ENCODE results near the gene KDM6B.

KDM6B gene

DNA sequence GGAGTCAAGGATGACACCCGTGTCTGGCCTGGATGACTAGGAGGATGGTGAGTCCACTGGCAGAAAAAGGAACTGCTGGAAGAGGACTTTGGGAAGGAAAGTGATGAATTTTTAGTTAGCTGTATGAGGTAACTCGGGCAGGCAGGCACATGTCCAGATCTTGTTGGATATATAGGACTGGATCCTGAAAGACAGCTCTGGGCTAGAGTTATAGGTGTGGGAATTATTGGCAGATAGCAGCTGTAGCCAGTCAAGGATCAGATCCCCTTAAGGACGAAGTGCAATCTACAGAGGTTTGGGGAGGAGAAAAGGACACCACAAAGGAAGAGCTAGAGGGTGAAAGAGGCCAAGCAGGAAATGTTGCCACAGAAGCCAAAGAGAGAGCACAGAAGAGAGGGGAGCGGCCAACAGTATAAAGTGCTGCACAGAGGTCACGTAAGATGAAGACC, 33.9 kb downstream of the KDM6B start:
- Histone ChIP-seq H4K20me1 (ENCODE audit: insufficient read depth, low read length) (no peaks in the 10 kb centered on the region), H3K27ac (ENCODE audit: low read length) (no peak overlapping the region), H3K79me2 (ENCODE audit: low read length) (no peaks in the 10 kb centered on the region), H3K4me2 (ENCODE audit: low read depth, low read length) (no peak overlapping the region), H3K4me1 (ENCODE audit: low read length) (no peaks in the 10 kb centered on the region), H2AFZ (ENCODE audit: low read length) (no peak overlapping the region), H3K27me3 (replicated peaks; ENCODE audit: insufficient read depth, low read length) (no peaks in the 10 kb centered on the region), H3K9ac (ENCODE audit: low read length) (no peak overlapping the region), H3K9me3 (replicated peaks; ENCODE audit: insufficient read depth, low read length) (no peaks in the 10 kb centered on the region), H3K9me2 (replicated peaks; ENCODE audit: insufficient read depth, low read length) (no peaks in the 10 kb centered on the region), H3F3A (ENCODE audit: insufficient read depth, low read length) (no peaks in the 10 kb centered on the region), H3K36me3 (replicated peaks; ENCODE audit: insufficient read depth, low read length) (no peaks in the 10 kb centered on the region), H3K4me3 (ENCODE audit: low read length) (no peak overlapping the region)
- no peak for DNase-seq
- TF ChIP-seq, protein P1, sequence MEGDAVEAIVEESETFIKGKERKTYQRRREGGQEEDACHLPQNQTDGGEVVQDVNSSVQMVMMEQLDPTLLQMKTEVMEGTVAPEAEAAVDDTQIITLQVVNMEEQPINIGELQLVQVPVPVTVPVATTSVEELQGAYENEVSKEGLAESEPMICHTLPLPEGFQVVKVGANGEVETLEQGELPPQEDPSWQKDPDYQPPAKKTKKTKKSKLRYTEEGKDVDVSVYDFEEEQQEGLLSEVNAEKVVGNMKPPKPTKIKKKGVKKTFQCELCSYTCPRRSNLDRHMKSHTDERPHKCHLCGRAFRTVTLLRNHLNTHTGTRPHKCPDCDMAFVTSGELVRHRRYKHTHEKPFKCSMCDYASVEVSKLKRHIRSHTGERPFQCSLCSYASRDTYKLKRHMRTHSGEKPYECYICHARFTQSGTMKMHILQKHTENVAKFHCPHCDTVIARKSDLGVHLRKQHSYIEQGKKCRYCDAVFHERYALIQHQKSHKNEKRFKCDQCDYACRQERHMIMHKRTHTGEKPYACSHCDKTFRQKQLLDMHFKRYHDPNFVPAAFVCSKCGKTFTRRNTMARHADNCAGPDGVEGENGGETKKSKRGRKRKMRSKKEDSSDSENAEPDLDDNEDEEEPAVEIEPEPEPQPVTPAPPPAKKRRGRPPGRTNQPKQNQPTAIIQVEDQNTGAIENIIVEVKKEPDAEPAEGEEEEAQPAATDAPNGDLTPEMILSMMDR (IDR thresholded peaks at IDR 0.05; ENCODE audit: low read length), result no peak
- TF ChIP-seq EZH2 (optimal IDR thresholded peaks at IDR 0.05; ENCODE audit: low read depth, low read length) (no peak), EZH2phosphoT487 (IDR thresholded peaks at IDR 0.05; ENCODE audit: low read length) (no peak)

GRCh38 chr17:7873051-7873450, 39.0 kb downstream of the KDM6B start:
- DNase-seq, result no peak
- Histone ChIP-seq H3K4me2 (ENCODE audit: low read depth, low read length) (peak overlapping the region; percentile 31), H4K20me1 (ENCODE audit: insufficient read depth, low read length) (no peaks in the 10 kb centered on the region), H3K9me3 (replicated peaks; ENCODE audit: insufficient read depth, low read length) (no peaks in the 10 kb centered on the region), H2AFZ (ENCODE audit: low read length) (no peak overlapping the region), H3K79me2 (ENCODE audit: low read length) (no peaks in the 10 kb centered on the region), H3K4me3 (ENCODE audit: low read length) (no peak overlapping the region), H3K9ac (ENCODE audit: low read length) (no peak overlapping the region), H3K9me2 (replicated peaks; ENCODE audit: insufficient read depth, low read length) (no peaks in the 10 kb centered on the region), H3K27ac (ENCODE audit: low read length) (no peak overlapping the region), H3K36me3 (replicated peaks; ENCODE audit: insufficient read depth, low read length) (no peaks in the 10 kb centered on the region), H3F3A (ENCODE audit: insufficient read depth, low read length) (no peaks in the 10 kb centered on the region), H3K27me3 (replicated peaks; ENCODE audit: insufficient read depth, low read length) (no peaks in the 10 kb centered on the region), H3K4me1 (ENCODE audit: low read length) (no peaks in the 10 kb centered on the region)
- no peak for TF ChIP-seq EZH2phosphoT487 (IDR thresholded peaks at IDR 0.05; ENCODE audit: low read length)
- no peak for TF ChIP-seq EZH2 (optimal IDR thresholded peaks at IDR 0.05; ENCODE audit: low read depth, low read length)
- TF ChIP-seq, protein P1 (IDR thresholded peaks at IDR 0.05; ENCODE audit: low read length), result no peak

DNA sequence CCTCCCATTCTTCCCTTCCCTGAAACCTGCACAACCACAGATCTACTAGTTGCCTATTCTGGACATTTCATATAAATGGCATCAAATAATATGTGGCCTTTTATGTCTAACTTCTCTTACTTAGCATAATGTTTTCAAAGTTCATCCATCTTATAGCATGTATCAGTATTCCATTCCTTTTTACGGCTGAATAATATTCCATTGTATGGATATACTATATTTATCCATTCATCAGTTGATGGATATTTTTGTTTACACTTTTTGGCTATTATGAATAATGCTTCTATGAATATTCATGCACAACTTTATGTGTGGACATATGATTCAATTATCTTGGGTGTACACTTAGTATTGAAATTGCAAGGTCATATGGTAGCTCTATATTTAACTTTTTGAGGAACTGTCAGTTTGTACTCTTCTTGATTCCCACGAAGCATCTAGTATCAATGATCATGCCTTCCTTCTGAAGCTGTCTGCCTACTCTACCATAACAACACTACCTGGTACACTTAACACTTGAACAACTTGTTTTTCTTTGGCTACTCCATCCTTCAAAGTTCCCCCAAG, 41.9 kb downstream of the KDM6B start:
- Histone ChIP-seq H3K4me2 (ENCODE audit: low read depth, low read length) (no peak overlapping the region), H4K20me1 (ENCODE audit: insufficient read depth, low read length) (no peaks in the 10 kb centered on the region), H3K27me3 (replicated peaks; ENCODE audit: insufficient read depth, low read length) (peaks cover 11% of the 10 kb centered on the region; the same call in 1 of the 2 replicates), H3K27ac (ENCODE audit: low read length) (no peak overlapping the region), H3K9me2 (replicated peaks; ENCODE audit: insufficient read depth, low read length) (no peaks in the 10 kb centered on the region), H3K4me1 (ENCODE audit: low read length) (no peaks in the 10 kb centered on the region), H3K79me2 (ENCODE audit: low read length) (no peaks in the 10 kb centered on the region), H3K36me3 (replicated peaks; ENCODE audit: insufficient read depth, low read length) (no peaks in the 10 kb centered on the region), H3K4me3 (ENCODE audit: low read length) (no peak overlapping the region), H2AFZ (ENCODE audit: low read length) (no peak overlapping the region), H3K9me3 (replicated peaks; ENCODE audit: insufficient read depth, low read length) (no peaks in the 10 kb centered on the region), H3K9ac (ENCODE audit: low read length) (no peak overlapping the region), H3F3A (ENCODE audit: insufficient read depth, low read length) (no peaks in the 10 kb centered on the region)
- no peak for DNase-seq
- no peak for TF ChIP-seq EZH2phosphoT487 (IDR thresholded peaks at IDR 0.05; ENCODE audit: low read length)

GRCh38 chr17:7878234-7878633, 44.2 kb downstream of the KDM6B start:
- Histone ChIP-seq H3K36me3 (replicated peaks; ENCODE audit: insufficient read depth, low read length) (no peaks in the 10 kb centered on the region), H3K9ac (ENCODE audit: low read length) (no peak overlapping the region), H4K20me1 (ENCODE audit: insufficient read depth, low read length) (no peaks in the 10 kb centered on the region), H3K4me3 (ENCODE audit: low read length) (no peak overlapping the region), H2AFZ (ENCODE audit: low read length) (no peak overlapping the region), H3F3A (ENCODE audit: insufficient read depth, low read length) (no peaks in the 10 kb centered on the region), H3K9me2 (replicated peaks; ENCODE audit: insufficient read depth, low read length) (no peaks in the 10 kb centered on the region), H3K27me3 (replicated peaks; ENCODE audit: insufficient read depth, low read length) (peaks cover 35% of the 10 kb centered on the region), H3K4me2 (ENCODE audit: low read depth, low read length) (no peak overlapping the region), H3K79me2 (ENCODE audit: low read length) (no peaks in the 10 kb centered on the region), H3K27ac (ENCODE audit: low read length) (no peak overlapping the region), H3K9me3 (replicated peaks; ENCODE audit: insufficient read depth, low read length) (no peaks in the 10 kb centered on the region), H3K4me1 (ENCODE audit: low read length) (no peaks in the 10 kb centered on the region)
- TF ChIP-seq, protein P1 (IDR thresholded peaks at IDR 0.05; ENCODE audit: low read length), result no peak
- TF ChIP-seq EZH2 (optimal IDR thresholded peaks at IDR 0.05; ENCODE audit: low read depth, low read length), result no peak
- no peak for TF ChIP-seq EZH2phosphoT487 (IDR thresholded peaks at IDR 0.05; ENCODE audit: low read length)
- DNase-seq, result no peak

Data from MM.1S (cell line).